ENCODE results near the gene CCDC88B.
A peak's percentile ranks its signal among the peaks of the same experiment; 100 is the strongest.

- TF ChIP-seq, protein P1, sequence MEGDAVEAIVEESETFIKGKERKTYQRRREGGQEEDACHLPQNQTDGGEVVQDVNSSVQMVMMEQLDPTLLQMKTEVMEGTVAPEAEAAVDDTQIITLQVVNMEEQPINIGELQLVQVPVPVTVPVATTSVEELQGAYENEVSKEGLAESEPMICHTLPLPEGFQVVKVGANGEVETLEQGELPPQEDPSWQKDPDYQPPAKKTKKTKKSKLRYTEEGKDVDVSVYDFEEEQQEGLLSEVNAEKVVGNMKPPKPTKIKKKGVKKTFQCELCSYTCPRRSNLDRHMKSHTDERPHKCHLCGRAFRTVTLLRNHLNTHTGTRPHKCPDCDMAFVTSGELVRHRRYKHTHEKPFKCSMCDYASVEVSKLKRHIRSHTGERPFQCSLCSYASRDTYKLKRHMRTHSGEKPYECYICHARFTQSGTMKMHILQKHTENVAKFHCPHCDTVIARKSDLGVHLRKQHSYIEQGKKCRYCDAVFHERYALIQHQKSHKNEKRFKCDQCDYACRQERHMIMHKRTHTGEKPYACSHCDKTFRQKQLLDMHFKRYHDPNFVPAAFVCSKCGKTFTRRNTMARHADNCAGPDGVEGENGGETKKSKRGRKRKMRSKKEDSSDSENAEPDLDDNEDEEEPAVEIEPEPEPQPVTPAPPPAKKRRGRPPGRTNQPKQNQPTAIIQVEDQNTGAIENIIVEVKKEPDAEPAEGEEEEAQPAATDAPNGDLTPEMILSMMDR (IDR thresholded peaks at IDR 0.05; ENCODE audit: low read depth, low read length, missing input control): peak; percentile 29
- TF ChIP-seq RAD21 (IDR thresholded peaks at IDR 0.05) (peak in 1 of 2 donors; percentile 61), JUND (IDR thresholded peaks at IDR 0.05) (no peak), SP1 (IDR thresholded peaks at IDR 0.05) (no peak), YY1 (IDR thresholded peaks at IDR 0.05) (no peak), ZBTB33 (IDR thresholded peaks at IDR 0.05) (no peak)
- TF ChIP-seq, protein P2, sequence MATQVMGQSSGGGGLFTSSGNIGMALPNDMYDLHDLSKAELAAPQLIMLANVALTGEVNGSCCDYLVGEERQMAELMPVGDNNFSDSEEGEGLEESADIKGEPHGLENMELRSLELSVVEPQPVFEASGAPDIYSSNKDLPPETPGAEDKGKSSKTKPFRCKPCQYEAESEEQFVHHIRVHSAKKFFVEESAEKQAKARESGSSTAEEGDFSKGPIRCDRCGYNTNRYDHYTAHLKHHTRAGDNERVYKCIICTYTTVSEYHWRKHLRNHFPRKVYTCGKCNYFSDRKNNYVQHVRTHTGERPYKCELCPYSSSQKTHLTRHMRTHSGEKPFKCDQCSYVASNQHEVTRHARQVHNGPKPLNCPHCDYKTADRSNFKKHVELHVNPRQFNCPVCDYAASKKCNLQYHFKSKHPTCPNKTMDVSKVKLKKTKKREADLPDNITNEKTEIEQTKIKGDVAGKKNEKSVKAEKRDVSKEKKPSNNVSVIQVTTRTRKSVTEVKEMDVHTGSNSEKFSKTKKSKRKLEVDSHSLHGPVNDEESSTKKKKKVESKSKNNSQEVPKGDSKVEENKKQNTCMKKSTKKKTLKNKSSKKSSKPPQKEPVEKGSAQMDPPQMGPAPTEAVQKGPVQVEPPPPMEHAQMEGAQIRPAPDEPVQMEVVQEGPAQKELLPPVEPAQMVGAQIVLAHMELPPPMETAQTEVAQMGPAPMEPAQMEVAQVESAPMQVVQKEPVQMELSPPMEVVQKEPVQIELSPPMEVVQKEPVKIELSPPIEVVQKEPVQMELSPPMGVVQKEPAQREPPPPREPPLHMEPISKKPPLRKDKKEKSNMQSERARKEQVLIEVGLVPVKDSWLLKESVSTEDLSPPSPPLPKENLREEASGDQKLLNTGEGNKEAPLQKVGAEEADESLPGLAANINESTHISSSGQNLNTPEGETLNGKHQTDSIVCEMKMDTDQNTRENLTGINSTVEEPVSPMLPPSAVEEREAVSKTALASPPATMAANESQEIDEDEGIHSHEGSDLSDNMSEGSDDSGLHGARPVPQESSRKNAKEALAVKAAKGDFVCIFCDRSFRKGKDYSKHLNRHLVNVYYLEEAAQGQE (IDR thresholded peaks at IDR 0.05): no peak
Measured at GRCh38 chr11:64331569-64332371, 8.2 kb upstream of the CCDC88B start.

Measured in liver (tissue), 3 donors.